Stimulated activated effector memory CD8-positive, alpha-beta T cell treated with anti-CD3 and anti-CD28 coated beads, Interleukin-12 subunit alpha, Interleukin-12 subunit beta, amount 100 ng/mL, for 72 hours (primary cell): Measurements from ENCODE around the gene ST3GAL3.

Experiments used
- ATAC-seq: fragments of 150-1000 bp; cut with Tn5 transposase; 2 replicates; pipeline ENCODE4 v1.10.0; 2021
- DNase-seq, 2 donors: peaks; one replicate each; pipeline ENCODE4 v3.0.0; 2021 to 2022; ENCODE audit warnings: low spot score in 2 of 2
- H3K27ac Mint-ChIP-seq: one replicate; pipeline ENCODE4 v1.8.0; 2022; ENCODE audit warnings: mild to moderate bottlenecking, mixed read lengths
- H3K36me3 Mint-ChIP-seq: one replicate; pipeline ENCODE4 v1.8.0; 2022; ENCODE audit warnings: mild to moderate bottlenecking, mixed read lengths
- H3K4me1 Mint-ChIP-seq: one replicate; pipeline ENCODE4 v1.8.0; 2022; ENCODE audit warnings: mixed read lengths
- H3K4me3 Mint-ChIP-seq: one replicate; pipeline ENCODE4 v1.8.0; 2022; ENCODE audit warnings: mild to moderate bottlenecking, mixed read lengths
- H3K9me3 Mint-ChIP-seq: one replicate; pipeline ENCODE4 v1.8.0; 2022; ENCODE audit warnings: mixed read lengths

Gene ST3GAL3

GRCh38 chr1:43707190-43708001 is at the start of gene ST3GAL3:
Gene ST3GAL3, plus strand, starts transcription at chr1:43707536. Its CDS starts 28,727 bp downstream, at chr1:43736263.
- peaks cover 41% of the 10 kb centered on the region for H3K4me1 Mint-ChIP-seq
- peaks cover 67% of the 10 kb centered on the region for H3K36me3 Mint-ChIP-seq
- peak; percentile 97 for ATAC-seq
- no peaks in the 10 kb centered on the region for H3K9me3 Mint-ChIP-seq
- peak within 1 kb of the TSS; percentile 81 for H3K4me3 Mint-ChIP-seq
- peak; percentile 81 to 94 for DNase-seq
- peak within 1 kb of the TSS; percentile 85 for H3K27ac Mint-ChIP-seq

GRCh38 chr1:43659212-43660166 is 47.8 kb upstream of the ST3GAL3 start:
- DNase-seq: no peak
- H3K27ac Mint-ChIP-seq: no peak overlapping the region
- H3K36me3 Mint-ChIP-seq: peaks cover 100% of the 10 kb centered on the region
- ATAC-seq: no peak
- no peaks in the 10 kb centered on the region for H3K9me3 Mint-ChIP-seq
- no peak overlapping the region for H3K4me3 Mint-ChIP-seq
- H3K4me1 Mint-ChIP-seq: peaks cover 16% of the 10 kb centered on the region

- ATAC-seq: peak; percentile 45
- Mint-ChIP-seq H3K4me1 (peaks cover 19% of the 10 kb centered on the region), H3K9me3 (no peaks in the 10 kb centered on the region), H3K4me3 (no peak overlapping the region), H3K27ac (no peak overlapping the region), H3K36me3 (peaks cover 100% of the 10 kb centered on the region)
- DNase-seq: no peak
These were observed 47.0 kb upstream of the ST3GAL3 start for GRCh38 chr1:43660355-43660754.

GRCh38 chr1:43664369-43664768 is 43.0 kb upstream of the ST3GAL3 start:
- H3K4me1 Mint-ChIP-seq: peaks cover 30% of the 10 kb centered on the region
- peaks cover 100% of the 10 kb centered on the region for H3K36me3 Mint-ChIP-seq
- DNase-seq (no peak), ATAC-seq (no peak)
- H3K9me3 Mint-ChIP-seq: no peaks in the 10 kb centered on the region
- no peak overlapping the region for H3K4me3 Mint-ChIP-seq
- peak overlapping the region; percentile 91 for H3K27ac Mint-ChIP-seq

GRCh38 chr1:43666608-43667007 is 40.7 kb upstream of the ST3GAL3 start:
- Mint-ChIP-seq H3K27ac (no peak overlapping the region), H3K9me3 (no peaks in the 10 kb centered on the region), H3K4me1 (peaks cover 31% of the 10 kb centered on the region), H3K4me3 (no peak overlapping the region), H3K36me3 (peaks cover 100% of the 10 kb centered on the region)
- ATAC-seq: no peak
- DNase-seq: no peak

- Mint-ChIP-seq H3K9me3 (no peaks in the 10 kb centered on the region), H3K27ac (peak overlapping the region; percentile 63), H3K36me3 (peaks cover 100% of the 10 kb centered on the region), H3K4me3 (no peak overlapping the region), H3K4me1 (peaks cover 29% of the 10 kb centered on the region)
- DNase-seq: no peak
- no peak for ATAC-seq
These were observed 38.4 kb upstream of the ST3GAL3 start for GRCh38 chr1:43668956-43669355.

GRCh38 chr1:43669878-43670277 is 37.5 kb upstream of the ST3GAL3 start:
- peaks cover 22% of the 10 kb centered on the region for H3K4me1 Mint-ChIP-seq
- ATAC-seq: no peak
- no peak overlapping the region for H3K4me3 Mint-ChIP-seq
- peaks cover 100% of the 10 kb centered on the region for H3K36me3 Mint-ChIP-seq
- no peak overlapping the region for H3K27ac Mint-ChIP-seq
- DNase-seq: no peak
- no peaks in the 10 kb centered on the region for H3K9me3 Mint-ChIP-seq

GRCh38 chr1:43671193-43671592 is 36.1 kb upstream of the ST3GAL3 start:
- Mint-ChIP-seq H3K4me3 (no peak overlapping the region), H3K9me3 (no peaks in the 10 kb centered on the region), H3K4me1 (peaks cover 28% of the 10 kb centered on the region), H3K27ac (peak overlapping the region; percentile 71), H3K36me3 (peaks cover 100% of the 10 kb centered on the region)
- DNase-seq (no peak), ATAC-seq (no peak)

GRCh38 chr1:43671626-43672330 is 35.6 kb upstream of the ST3GAL3 start:
- DNase-seq (no peak), ATAC-seq (no peak)
- H3K4me1 Mint-ChIP-seq: peaks cover 28% of the 10 kb centered on the region
- no peaks in the 10 kb centered on the region for H3K9me3 Mint-ChIP-seq
- H3K4me3 Mint-ChIP-seq: no peak overlapping the region
- H3K36me3 Mint-ChIP-seq: peaks cover 98% of the 10 kb centered on the region
- peak overlapping the region; percentile 71 for H3K27ac Mint-ChIP-seq

GRCh38 chr1:43673261-43673660 is 34.1 kb upstream of the ST3GAL3 start:
- ATAC-seq: no peak

GRCh38 chr1:43678940-43679339 is 28.4 kb upstream of the ST3GAL3 start:
- ATAC-seq: no peak
- H3K9me3 Mint-ChIP-seq: no peaks in the 10 kb centered on the region
- no peak for DNase-seq
- H3K36me3 Mint-ChIP-seq: peaks cover 48% of the 10 kb centered on the region
- peak overlapping the region; percentile 61 for H3K27ac Mint-ChIP-seq
- no peak overlapping the region for H3K4me3 Mint-ChIP-seq
- H3K4me1 Mint-ChIP-seq: peaks cover 19% of the 10 kb centered on the region

More at GRCh38 chr1:43673261-43673660, 34.1 kb upstream of the ST3GAL3 start:
- Mint-ChIP-seq H3K9me3 (no peaks in the 10 kb centered on the region), H3K4me3 (no peak overlapping the region), H3K27ac (peak overlapping the region; percentile 60), H3K36me3 (peaks cover 93% of the 10 kb centered on the region), H3K4me1 (peaks cover 37% of the 10 kb centered on the region)
- DNase-seq: no peak

GRCh38 chr1:43683560-43683959 is 23.8 kb upstream of the ST3GAL3 start:
- peaks cover 12% of the 10 kb centered on the region for H3K36me3 Mint-ChIP-seq
- DNase-seq (no peak), ATAC-seq (no peak)
- H3K4me3 Mint-ChIP-seq: no peak overlapping the region
- H3K4me1 Mint-ChIP-seq: peaks cover 6% of the 10 kb centered on the region
- H3K9me3 Mint-ChIP-seq: no peaks in the 10 kb centered on the region
- H3K27ac Mint-ChIP-seq: peak overlapping the region; percentile 86

GRCh38 chr1:43686801-43687200 is 20.5 kb upstream of the ST3GAL3 start:
- no peak overlapping the region for H3K4me3 Mint-ChIP-seq
- ATAC-seq (no peak), DNase-seq (no peak)
- peaks cover 6% of the 10 kb centered on the region for H3K4me1 Mint-ChIP-seq
- H3K36me3 Mint-ChIP-seq: peaks cover 4% of the 10 kb centered on the region
- H3K27ac Mint-ChIP-seq: peak overlapping the region; percentile 18
- no peaks in the 10 kb centered on the region for H3K9me3 Mint-ChIP-seq

GRCh38 chr1:43687301-43688108 is 19.8 kb upstream of the ST3GAL3 start:
- peak overlapping the region; percentile 18 for H3K27ac Mint-ChIP-seq
- DNase-seq (no peak), ATAC-seq (no peak)
- H3K36me3 Mint-ChIP-seq: no peaks in the 10 kb centered on the region
- H3K4me3 Mint-ChIP-seq: no peak overlapping the region
- peaks cover 6% of the 10 kb centered on the region for H3K4me1 Mint-ChIP-seq
- no peaks in the 10 kb centered on the region for H3K9me3 Mint-ChIP-seq
